Skeletal muscle satellite cell (primary cell): ENCODE data around the gene SPTA1.

Experiments
- H3K27me3 ChIP-seq: 2 replicates; pipeline ENCODE4 v1.7.0; 2013; ENCODE audit warnings: low read length; ENCODE audit not compliant: control insufficient read depth, insufficient read depth
- H3K36me3 ChIP-seq: 2 replicates; pipeline ENCODE4 v1.7.0; 2013; ENCODE audit warnings: mild to moderate bottlenecking, control low read depth, low read length; ENCODE audit not compliant: insufficient read depth
- H3K4me1 ChIP-seq: 2 replicates; pipeline ENCODE4 v1.7.0; 2013; ENCODE audit warnings: low read length; ENCODE audit not compliant: control insufficient read depth, insufficient read depth
- H3K4me2 ChIP-seq: 2 replicates; pipeline ENCODE4 v1.7.0; 2013; ENCODE audit warnings: mild to moderate bottlenecking, low read length
- H3K4me3 ChIP-seq: 2 replicates; pipeline ENCODE4 v1.7.0; 2013; ENCODE audit warnings: low read length
- H3K9ac ChIP-seq: 2 replicates; pipeline ENCODE4 v1.7.0; 2013; ENCODE audit warnings: mild to moderate bottlenecking, low read depth, low read length, moderate library complexity
- H3K9me3 ChIP-seq: replicated peaks from 2 replicates; pipeline ENCODE4 v1.7.0; 2013; ENCODE audit warnings: mild to moderate bottlenecking, control low read depth, low read length

SPTA1 gene

DNA sequence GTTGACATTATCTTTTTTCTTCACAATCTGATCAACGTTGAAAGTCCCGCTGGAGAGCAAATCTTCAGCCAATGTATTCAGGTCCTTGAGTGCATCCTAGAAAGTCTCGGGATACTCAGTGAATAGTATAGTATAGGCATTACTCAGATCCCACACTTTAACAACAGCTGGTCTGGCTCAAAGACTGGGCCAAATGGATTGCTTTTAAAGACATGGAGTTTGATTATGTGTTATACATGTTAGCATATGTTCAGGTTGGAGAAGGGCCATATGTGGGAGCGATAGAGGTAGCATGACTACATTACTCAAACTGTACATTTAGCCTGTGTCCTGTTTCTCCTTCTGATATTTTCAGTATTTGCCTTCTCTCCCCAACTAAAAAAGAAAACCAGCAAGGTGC, 48.4 kb downstream of the SPTA1 start:
- no peaks in the 10 kb centered on the region for H3K36me3 ChIP-seq
- H3K9me3 ChIP-seq, result no peaks in the 10 kb centered on the region
- no peaks in the 10 kb centered on the region for H3K4me1 ChIP-seq
- no peak overlapping the region for H3K4me3 ChIP-seq
- H3K4me2 ChIP-seq, result no peak overlapping the region
- no peaks in the 10 kb centered on the region for H3K27me3 ChIP-seq
- H3K9ac ChIP-seq, result no peak overlapping the region

DNA sequence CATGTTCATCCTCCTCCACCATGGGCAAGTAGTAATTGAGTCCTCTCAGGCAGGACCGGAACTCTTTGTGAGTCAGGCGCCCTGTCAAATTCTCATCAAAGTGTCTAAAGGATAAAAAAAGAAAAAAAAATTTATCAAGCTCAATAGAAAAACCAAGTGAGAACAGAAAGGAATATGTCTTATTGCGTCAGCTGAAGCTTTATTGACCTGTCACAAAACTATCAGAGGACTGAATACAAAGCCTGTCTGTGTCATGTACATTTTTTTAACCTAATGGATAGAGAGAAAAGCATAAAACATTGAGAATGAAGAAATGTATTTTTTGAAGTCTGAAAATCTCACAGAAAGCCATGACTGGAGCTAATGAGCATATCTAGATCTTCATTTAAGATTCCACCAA, 72.8 kb downstream of the SPTA1 start:
- H3K4me2 ChIP-seq, result no peak overlapping the region
- no peaks in the 10 kb centered on the region for H3K27me3 ChIP-seq
- no peak overlapping the region for H3K9ac ChIP-seq
- H3K4me1 ChIP-seq, result no peaks in the 10 kb centered on the region
- H3K9me3 ChIP-seq, result no peaks in the 10 kb centered on the region
- H3K4me3 ChIP-seq, result no peak overlapping the region
- no peaks in the 10 kb centered on the region for H3K36me3 ChIP-seq

DNA sequence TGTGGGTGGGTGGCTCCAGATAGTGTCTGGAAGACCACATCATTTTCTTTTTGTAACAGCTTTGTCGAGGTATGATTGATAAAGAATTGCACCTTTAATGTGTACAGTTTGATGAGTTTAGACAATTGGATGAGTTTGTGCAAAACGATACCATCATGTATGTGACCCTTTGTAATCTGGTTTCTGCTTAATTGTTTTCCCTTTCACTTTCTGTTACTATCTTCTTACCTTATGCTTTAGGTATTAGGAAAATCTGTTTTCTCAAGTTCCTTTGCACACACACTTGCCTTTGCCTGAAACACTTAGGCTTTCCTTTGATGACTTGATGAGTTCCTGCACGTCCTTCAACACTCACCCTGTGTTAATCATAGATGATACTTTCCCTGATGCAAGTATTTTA, 74.6 kb downstream of the SPTA1 start:
- Histone ChIP-seq H3K4me3 (no peak overlapping the region), H3K9ac (no peak overlapping the region), H3K36me3 (no peaks in the 10 kb centered on the region), H3K4me2 (no peak overlapping the region), H3K9me3 (no peaks in the 10 kb centered on the region), H3K27me3 (no peaks in the 10 kb centered on the region), H3K4me1 (no peaks in the 10 kb centered on the region)

DNA sequence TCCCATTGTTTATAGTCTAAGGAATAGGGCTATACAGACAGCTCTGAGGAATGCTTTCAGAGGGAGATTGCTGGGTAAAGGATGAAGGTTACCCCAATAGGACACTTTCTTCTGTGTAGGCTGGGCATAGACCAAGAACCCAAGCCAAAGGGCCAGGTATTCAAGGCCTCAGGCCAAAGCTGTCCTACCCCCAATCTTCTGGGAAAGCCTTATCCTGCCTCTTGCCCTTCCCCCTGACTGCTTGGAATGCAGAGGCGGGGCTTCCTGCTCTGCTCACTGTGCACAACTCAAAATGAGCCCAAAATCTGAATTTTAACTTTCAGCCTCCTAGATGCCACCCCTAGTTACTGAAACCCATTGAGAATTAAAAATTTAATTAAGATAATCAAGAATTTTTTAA, 79.2 kb downstream of the SPTA1 start:
- H3K4me1 ChIP-seq, result no peaks in the 10 kb centered on the region
- no peak overlapping the region for H3K4me3 ChIP-seq
- no peaks in the 10 kb centered on the region for H3K27me3 ChIP-seq
- H3K9me3 ChIP-seq, result no peaks in the 10 kb centered on the region
- no peaks in the 10 kb centered on the region for H3K36me3 ChIP-seq
- no peak overlapping the region for H3K4me2 ChIP-seq
- no peak overlapping the region for H3K9ac ChIP-seq

DNA sequence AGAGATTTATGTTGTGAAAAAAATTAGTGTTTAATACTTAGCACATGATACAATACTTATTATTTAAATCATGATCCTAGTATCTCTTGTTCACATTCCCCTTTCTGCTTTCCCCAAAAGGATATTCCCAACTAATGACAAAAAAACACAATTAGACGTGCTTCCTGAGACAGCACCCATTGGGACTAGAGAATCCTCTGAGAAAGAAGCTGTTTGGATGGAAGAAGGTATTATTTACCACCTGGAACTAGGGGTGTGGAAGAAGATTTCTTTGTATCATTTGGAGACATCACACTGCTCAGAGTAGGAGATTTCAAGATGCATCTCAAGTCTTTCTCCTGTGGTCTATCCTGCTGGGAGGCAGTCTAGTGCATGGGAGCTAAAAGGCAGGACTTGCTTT, 81.5 kb downstream of the SPTA1 start, which contains the start of gene OR10Z1:
OR10Z1 (plus strand) TSS at position 301 of the 400 bp plus-strand sequence. CDS start 1,171 bp downstream, outside the sequence.
- Histone ChIP-seq H3K4me3 (no peak within 1 kb of the TSS), H3K4me2 (no peak within 1 kb of the TSS), H3K27me3 (no peaks in the 10 kb centered on the region), H3K9me3 (no peaks in the 10 kb centered on the region), H3K4me1 (no peaks in the 10 kb centered on the region), H3K9ac (no peak within 1 kb of the TSS), H3K36me3 (no peaks in the 10 kb centered on the region)

DNA sequence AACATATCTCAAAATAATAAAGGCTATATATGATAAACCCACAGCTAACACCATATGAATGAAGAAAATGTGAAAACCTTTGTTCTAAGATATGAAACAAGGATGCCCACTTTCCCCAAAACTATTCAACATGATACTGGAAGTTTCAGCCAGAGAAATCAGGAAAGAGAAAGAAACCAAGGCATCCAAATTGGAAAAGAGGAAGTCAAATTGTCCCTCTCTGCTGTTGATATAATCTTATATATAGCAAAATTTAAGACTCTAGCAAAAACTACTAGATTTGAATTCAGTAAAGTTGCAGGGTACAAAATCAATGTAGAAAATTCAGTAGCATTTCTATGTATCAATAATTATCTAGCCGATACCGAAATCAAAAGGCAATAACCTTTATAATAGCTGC, 85.8 kb downstream of the SPTA1 start:
- H3K9ac ChIP-seq, result no peak overlapping the region
- no peaks in the 10 kb centered on the region for H3K36me3 ChIP-seq
- no peak overlapping the region for H3K4me2 ChIP-seq
- no peaks in the 10 kb centered on the region for H3K4me1 ChIP-seq
- H3K9me3 ChIP-seq, result no peaks in the 10 kb centered on the region
- H3K4me3 ChIP-seq, result no peak overlapping the region
- H3K27me3 ChIP-seq, result no peaks in the 10 kb centered on the region

DNA sequence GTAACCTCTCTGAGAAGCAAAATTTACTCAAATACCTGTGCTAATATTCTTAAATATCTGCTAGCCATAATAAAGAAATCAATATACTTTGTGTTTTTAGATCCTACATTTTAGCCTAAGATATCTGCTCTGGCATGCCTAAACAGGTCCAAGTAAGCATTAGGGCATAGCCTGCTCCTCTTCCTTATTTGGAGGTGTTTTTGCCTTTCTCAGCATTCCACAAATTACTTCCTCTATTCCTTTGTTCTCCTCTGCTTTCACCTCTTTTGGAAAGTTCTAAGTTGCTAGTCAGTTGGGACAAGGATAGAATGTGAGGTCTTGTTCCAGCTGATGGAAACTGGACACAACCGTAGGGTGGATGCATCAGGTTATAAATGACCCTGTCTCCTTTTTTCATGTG, 99.6 kb downstream of the SPTA1 start:
- H3K9me3 ChIP-seq, result no peaks in the 10 kb centered on the region
- H3K27me3 ChIP-seq, result no peaks in the 10 kb centered on the region

DNA sequence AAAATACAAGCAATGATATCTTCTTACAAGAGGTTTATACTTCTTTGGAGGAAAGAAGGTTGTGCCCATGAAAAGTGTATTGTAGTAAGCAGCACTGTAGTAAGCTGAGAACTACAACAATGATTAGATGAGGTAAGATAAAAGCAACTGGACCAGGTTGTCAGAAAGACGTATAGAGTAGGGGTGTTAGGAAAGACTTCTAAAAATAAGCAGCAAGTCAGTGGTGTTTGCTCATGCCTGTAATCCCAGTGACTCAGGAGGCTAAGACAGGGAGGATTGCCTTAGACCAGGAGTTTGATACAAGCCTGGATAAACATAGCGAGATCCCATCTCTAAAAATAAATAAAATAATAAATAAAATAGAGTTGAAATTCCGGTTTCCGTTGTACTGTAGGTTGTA, 102.6 kb downstream of the SPTA1 start:
- H3K27me3 ChIP-seq, result no peaks in the 10 kb centered on the region
- no peaks in the 10 kb centered on the region for H3K4me1 ChIP-seq
- H3K9ac ChIP-seq, result no peak overlapping the region
- no peaks in the 10 kb centered on the region for H3K36me3 ChIP-seq
- no peak overlapping the region for H3K4me3 ChIP-seq
- H3K9me3 ChIP-seq, result no peaks in the 10 kb centered on the region
- H3K4me2 ChIP-seq, result no peak overlapping the region

More for the DNA sequence above, 99.6 kb downstream of the SPTA1 start:
- Histone ChIP-seq H3K4me2 (no peak overlapping the region), H3K36me3 (no peaks in the 10 kb centered on the region), H3K4me1 (no peaks in the 10 kb centered on the region), H3K4me3 (no peak overlapping the region), H3K9ac (no peak overlapping the region)

DNA sequence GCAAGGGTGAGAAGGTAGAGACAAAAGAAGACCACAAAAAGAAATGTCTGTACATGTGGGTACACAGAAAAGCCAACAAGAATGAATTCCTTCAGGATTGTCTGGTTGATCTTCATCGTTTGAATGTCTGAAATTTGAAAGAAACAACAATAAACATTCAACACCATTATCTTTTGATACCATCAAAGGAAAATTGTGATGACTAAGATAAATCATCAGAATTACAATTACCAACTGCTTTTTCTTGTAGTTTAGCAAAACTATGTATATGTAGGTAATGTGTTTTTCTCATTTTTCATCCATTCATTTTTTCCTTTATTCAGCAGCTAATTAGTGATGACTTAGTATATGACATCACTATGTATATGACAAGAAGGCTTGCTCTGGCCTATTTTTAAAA, 106.8 kb downstream of the SPTA1 start, which contains the start of gene OR10X1:
OR10X1 (minus strand) TSS at position 167 of the 400 bp plus-strand sequence; CDS start at position 167, 0 bp downstream.
- Histone ChIP-seq H3K4me1 (no peaks in the 10 kb centered on the region), H3K4me3 (no peak within 1 kb of the TSS), H3K27me3 (no peaks in the 10 kb centered on the region), H3K36me3 (no peaks in the 10 kb centered on the region), H3K9ac (no peak within 1 kb of the TSS), H3K9me3 (no peaks in the 10 kb centered on the region), H3K4me2 (no peak within 1 kb of the TSS)

DNA sequence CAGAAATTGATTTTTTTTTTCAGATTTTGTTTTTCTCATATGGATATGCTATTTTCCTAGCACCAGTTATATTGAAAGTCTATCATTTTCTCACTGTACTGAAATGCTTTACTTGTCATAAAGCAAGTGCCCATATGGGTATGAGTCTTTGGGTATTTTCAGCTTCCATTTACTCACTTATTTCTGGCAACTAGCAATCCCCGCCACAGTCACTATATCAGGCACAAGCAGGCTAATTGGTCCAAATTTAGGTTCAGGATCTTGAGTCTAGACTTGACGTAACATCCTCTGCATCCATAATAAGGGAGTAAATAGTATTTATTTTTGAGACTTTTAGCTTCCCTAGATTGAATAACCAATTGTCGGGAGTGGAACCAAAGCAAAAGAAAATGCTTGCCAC, 109.0 kb downstream of the SPTA1 start:
- Histone ChIP-seq H3K36me3 (no peaks in the 10 kb centered on the region), H3K9me3 (no peaks in the 10 kb centered on the region), H3K4me3 (no peak overlapping the region), H3K4me1 (no peaks in the 10 kb centered on the region), H3K27me3 (no peaks in the 10 kb centered on the region), H3K4me2 (no peak overlapping the region), H3K9ac (no peak overlapping the region)

DNA sequence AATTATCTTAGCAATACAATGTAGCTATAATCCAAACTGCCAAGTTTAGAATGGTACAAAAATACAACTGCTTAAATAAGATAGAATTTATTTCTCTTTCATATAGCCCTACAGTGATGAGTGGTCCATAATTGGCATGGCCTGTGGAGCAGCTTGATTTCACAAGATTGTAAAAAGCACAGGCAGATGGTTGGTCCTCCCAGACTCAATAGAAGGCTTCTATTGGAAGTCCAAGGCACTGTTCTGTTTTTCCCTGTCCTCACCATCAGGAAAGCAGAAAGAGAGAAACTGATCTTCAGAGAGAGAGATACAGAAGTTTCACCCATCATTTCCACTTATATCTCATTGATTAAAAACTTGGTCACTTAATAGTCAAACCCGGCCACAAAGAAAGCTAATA, 114.3 kb downstream of the SPTA1 start:
- no peaks in the 10 kb centered on the region for H3K4me1 ChIP-seq
- H3K27me3 ChIP-seq, result no peaks in the 10 kb centered on the region
- no peaks in the 10 kb centered on the region for H3K36me3 ChIP-seq
- H3K4me2 ChIP-seq, result no peak overlapping the region
- no peak overlapping the region for H3K4me3 ChIP-seq
- H3K9me3 ChIP-seq, result no peaks in the 10 kb centered on the region
- H3K9ac ChIP-seq, result no peak overlapping the region

DNA sequence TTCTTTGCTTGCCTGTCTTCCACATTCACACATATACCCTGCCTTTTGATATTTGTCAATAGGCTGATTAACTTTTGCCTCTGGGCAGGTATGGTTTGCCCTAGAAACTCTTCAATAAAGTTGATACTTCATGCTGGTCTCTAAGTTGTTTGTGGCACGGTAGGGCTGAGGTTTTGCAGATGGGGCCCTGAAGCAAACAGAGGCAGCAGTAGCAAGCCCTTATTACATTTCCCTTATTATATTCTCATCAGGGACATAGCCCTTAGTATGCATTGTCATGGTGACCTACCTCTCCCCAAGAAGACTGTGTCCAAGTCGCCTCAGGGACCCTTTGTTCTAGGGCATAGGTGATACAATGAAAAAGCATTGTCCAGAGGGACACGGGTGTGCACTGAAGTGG, 116.0 kb downstream of the SPTA1 start, which contains the start of gene OR6P1:
OR6P1 (minus strand) TSS at position 101 of the 400 bp plus-strand sequence. CDS start 6,976 bp downstream, outside the sequence.
- no peaks in the 10 kb centered on the region for H3K36me3 ChIP-seq
- no peak within 1 kb of the TSS for H3K4me3 ChIP-seq
- H3K27me3 ChIP-seq, result no peaks in the 10 kb centered on the region
- no peak within 1 kb of the TSS for H3K4me2 ChIP-seq
- H3K9ac ChIP-seq, result no peak within 1 kb of the TSS
- H3K9me3 ChIP-seq, result no peaks in the 10 kb centered on the region
- H3K4me1 ChIP-seq, result no peaks in the 10 kb centered on the region
